Uterus (tissue), 2 donors: ENCODE data around the gene LRRC7.

ENCODE experiments used
- CTCF ChIP-seq, 4 experiments: fragments of 200-600 bp in 2 of 4; fragments of 450-650 bp in 2 of 4; sonication (generic) in 2 of 4; IDR thresholded peaks; one replicate each; pipeline ENCODE4 v1.5.1; 2016 to 2019; ENCODE audit warnings: antibody characterized with exemption in 4 of 4, mild to moderate bottlenecking in 2 of 4, moderate library complexity in 1 of 4
- POLR2A ChIP-seq, 2 donors: fragments of 450-650 bp; IDR thresholded peaks; one replicate each; pipeline ENCODE4 v1.6.1; 2016; ENCODE audit warnings: antibody characterized with exemption in 2 of 2, mild to moderate bottlenecking in 1 of 2, moderate library complexity in 1 of 2

DNA sequence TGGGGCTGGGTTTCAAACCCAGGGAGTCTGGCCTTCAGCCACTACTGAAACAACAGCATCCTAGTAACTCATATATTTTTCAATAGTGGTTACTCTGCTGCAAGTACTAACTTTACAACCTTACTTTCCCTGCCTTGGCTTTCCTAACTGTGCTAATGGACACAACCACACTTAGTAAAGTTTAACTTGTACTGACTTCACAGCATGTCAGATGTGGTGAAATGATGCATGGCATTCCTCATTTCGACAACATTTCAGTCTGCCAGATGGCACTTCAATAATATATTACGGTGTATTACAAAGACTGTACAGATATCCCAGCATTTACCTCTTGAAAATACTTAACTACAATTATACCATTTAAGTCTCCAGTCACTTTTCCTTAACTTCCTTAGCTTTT lies 27.8 kb downstream of the LRRC7 start:
- no peak for TF ChIP-seq CTCF (IDR thresholded peaks at IDR 0.05)
- TF ChIP-seq POLR2A (IDR thresholded peaks at IDR 0.05): no peak
